Activated CD4-positive, alpha-beta T cell treated with anti-CD3 and anti-CD28 coated beads, Interleukin-2, amount 50 U/mL, for 1 hour (primary cell): ENCODE data around the gene THSD1.
"Not testable (repeated sequence)": the region's sequence is repeated elsewhere in the genome, so short reads cannot be mapped to it uniquely, and the experiment has no call there.

Source experiments
- DNase-seq: peaks from one replicate; pipeline ENCODE4 v3.0.0-alpha.2; 2020

THSD1 gene

GRCh38 chr13:52348983-52349780, 56.8 kb downstream of the THSD1 start:
- no peak for DNase-seq

DNA sequence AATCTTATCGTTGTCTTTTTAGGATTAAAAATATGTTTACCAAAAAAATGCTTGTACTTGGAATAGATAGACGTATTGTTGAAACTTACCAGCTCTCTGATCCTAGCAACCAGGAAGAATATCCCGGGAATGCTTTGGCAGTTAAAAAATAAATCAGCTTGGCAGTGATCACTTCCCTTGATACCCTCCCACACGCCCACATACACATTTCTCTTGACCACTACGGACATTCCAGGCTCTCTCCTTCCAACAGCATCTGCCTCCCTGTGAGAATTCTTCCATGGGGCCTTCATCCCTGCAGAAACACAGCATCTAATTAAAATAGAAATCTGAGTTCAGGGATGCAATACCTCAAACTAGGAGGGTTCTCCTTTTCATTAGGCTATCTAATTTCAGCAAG, 57.9 kb downstream of the THSD1 start:
- DNase-seq = no peak

DNA sequence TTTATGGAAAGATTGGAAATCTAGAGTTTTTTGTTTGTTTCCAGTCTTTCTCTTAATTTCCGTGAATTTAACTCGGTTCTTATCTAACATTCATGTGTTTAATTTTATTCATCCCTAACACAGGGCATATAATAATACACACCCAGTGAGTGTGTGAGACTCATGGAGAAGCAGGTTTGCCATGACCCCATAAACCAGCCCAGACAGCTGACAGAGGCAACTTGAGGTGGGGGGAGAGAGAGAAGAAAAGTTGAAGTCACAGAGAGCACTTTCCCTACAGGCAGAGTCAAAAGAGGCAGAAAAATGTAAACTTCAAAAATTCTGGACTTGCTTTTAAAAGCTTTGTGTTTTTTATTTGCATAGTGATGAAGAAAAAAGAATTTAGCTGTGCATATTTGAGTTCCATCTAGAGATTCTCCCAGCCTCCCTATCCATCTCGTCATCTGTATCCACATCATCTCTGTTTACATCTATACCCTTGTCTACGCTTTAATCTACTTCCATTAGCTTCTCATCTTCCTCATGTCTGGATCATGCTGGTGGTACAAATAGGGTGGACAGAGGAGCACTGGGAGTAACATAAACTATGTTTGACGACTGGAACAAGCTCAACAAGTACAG, 60.2 kb downstream of the THSD1 start:
- DNase-seq = no peak

DNA sequence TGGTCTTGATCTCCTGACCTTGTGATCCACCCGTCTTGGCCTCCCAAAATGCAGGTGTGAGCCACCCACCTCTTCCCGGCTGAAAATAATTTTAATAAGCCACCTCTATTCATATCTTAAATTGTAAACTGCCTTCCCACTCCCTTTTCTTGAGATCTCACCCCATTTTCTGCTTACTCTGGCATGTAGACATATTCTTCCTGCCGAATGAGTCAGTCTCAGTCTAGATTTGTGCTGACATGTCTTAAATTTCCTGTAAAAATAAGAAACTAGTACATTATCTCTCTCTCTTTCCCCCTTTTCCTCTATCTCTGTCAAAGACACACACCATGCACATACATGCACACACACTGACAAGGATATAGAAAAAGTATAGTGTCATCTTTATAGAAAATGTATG, 60.9 kb downstream of the THSD1 start:
- DNase-seq = no peak

GRCh38 chr13:52344108-52344507, 61.9 kb downstream of the THSD1 start:
- no peak for DNase-seq

GRCh38 chr13:52342203-52342602, 63.8 kb downstream of the THSD1 start:
- not testable (repeated sequence) for DNase-seq

DNA sequence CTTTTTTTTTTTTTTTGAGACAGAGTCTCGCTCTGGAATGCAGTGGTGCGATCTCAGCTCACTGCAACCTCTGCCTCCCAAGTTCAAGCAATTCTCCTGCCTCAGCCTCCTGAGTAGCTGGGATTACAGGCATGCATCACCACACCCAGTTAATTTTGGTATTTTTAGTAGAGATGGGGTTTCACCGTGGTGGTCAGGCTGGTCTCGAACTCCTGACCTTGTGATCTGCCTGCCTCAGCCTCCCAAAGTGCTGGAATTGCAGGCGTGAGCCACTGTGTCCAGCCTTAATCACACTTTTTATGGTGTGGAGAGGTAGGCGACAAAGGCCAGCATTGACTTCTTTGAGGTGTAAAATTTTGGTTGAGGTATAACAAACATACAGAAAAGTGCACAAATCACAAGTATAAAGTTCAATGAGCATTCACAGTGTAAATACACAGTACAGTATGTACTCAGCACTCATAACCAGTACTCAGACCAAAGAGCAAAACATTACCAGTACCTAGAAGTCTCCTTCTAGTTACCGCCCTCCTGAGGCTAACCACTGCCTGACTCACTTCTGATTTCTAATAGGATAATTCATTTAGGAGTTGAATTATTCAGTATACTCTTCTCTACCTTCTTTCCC, 68.0 kb downstream of the THSD1 start:
- DNase-seq = not testable (repeated sequence)

- DNase-seq = not testable (repeated sequence)
Observed at GRCh38 chr13:52334107-52334506, 71.9 kb downstream of the THSD1 start.

DNA sequence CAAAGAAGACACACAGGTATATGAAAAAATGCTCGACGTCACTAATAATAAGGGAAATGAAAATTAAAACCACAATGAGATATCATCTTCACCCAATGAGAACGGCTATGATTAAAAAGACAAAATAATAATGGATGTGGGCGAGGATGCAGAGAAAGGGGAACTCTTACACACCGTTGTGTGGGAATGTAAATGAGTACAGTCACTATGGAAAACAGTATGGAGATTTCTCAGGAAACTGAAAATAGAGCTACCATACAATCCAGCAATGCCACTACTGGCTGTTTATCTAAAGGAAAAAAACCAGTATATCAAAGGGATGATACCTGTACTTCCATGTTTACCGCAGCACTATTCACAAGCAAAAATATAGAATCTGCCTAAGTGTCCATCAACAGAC, 74.1 kb downstream of the THSD1 start:
- DNase-seq = not testable (repeated sequence)
